HEK293 (cell line): Measurements from ENCODE around the gene COPG2.

Experiments used
- CTCF ChIP-seq: fragments of 450-650 bp; formaldehyde crosslinking; IDR thresholded peaks from 2 replicates; pipeline ENCODE4 v1.5.1; 2016; ENCODE audit warnings: missing biosample characterization, missing genetic modification characterization
- PRDM1 ChIP-seq: fragments of 450-650 bp; formaldehyde crosslinking; IDR thresholded peaks from 2 replicates; pipeline ENCODE4; 2016; ENCODE audit warnings: missing biosample characterization, missing genetic modification characterization
- REST ChIP-seq: fragments of 450-650 bp; formaldehyde crosslinking; IDR thresholded peaks from 2 replicates; pipeline ENCODE4 v1.5.1; 2016; ENCODE audit warnings: missing biosample characterization, missing genetic modification characterization
- YY1 ChIP-seq: fragments of 450-650 bp; formaldehyde crosslinking; IDR thresholded peaks from 2 replicates; pipeline ENCODE4 v1.5.1; 2018; ENCODE audit warnings: missing biosample characterization, missing genetic modification characterization
- ZBTB48 ChIP-seq: fragments of 450-650 bp; formaldehyde crosslinking; IDR thresholded peaks from 2 replicates; pipeline ENCODE4 v1.5.1; 2016; ENCODE audit warnings: missing biosample characterization, missing genetic modification characterization
- ZBTB8A ChIP-seq: fragments of 450-650 bp; formaldehyde crosslinking; IDR thresholded peaks from 2 replicates; pipeline ENCODE4 v1.5.1; 2016; ENCODE audit warnings: missing biosample characterization, missing genetic modification characterization
- ZFP37 ChIP-seq: fragments of 450-650 bp; formaldehyde crosslinking; IDR thresholded peaks from 2 replicates; pipeline ENCODE4 v1.5.1; 2016; ENCODE audit warnings: missing biosample characterization, missing genetic modification characterization
- ZFP41 ChIP-seq: fragments of 450-650 bp; formaldehyde crosslinking; IDR thresholded peaks from 2 replicates; pipeline ENCODE4 v1.5.1; 2016; ENCODE audit warnings: missing biosample characterization, missing genetic modification characterization, borderline replicate concordance
- ZNF138 ChIP-seq: fragments of 450-650 bp; formaldehyde crosslinking; IDR thresholded peaks from 2 replicates; pipeline ENCODE4 v1.5.1; 2016; ENCODE audit warnings: missing biosample characterization, missing genetic modification characterization, borderline replicate concordance
- ZNF274 ChIP-seq, 2 experiments: fragments of 200-500 bp in 1 of 2; fragments of 450-650 bp in 1 of 2; sonication (Bioruptor generic) in 1 of 2; formaldehyde crosslinking in 1 of 2; IDR thresholded peaks; 2 replicates each; pipeline versions ENCODE4 v1.5.1 to v1.6.1; 2014 to 2016; ENCODE audit warnings: borderline replicate concordance in 1 of 2, inconsistent platforms in 1 of 2, low read length in 1 of 2, missing biosample characterization in 1 of 2, missing genetic modification characterization in 1 of 2
- ZNF48 ChIP-seq: fragments of 450-650 bp; formaldehyde crosslinking; IDR thresholded peaks from 2 replicates; pipeline ENCODE4 v1.5.1; 2016; ENCODE audit warnings: missing biosample characterization, missing genetic modification characterization
- ZNF580 ChIP-seq: fragments of 450-650 bp; formaldehyde crosslinking; IDR thresholded peaks from 2 replicates; pipeline ENCODE4 v1.5.1; 2016; ENCODE audit warnings: missing biosample characterization, missing genetic modification characterization
- ZNF664 ChIP-seq: fragments of 450-650 bp; formaldehyde crosslinking; IDR thresholded peaks from 2 replicates; pipeline ENCODE4 v1.5.1; 2016; ENCODE audit warnings: missing biosample characterization, missing genetic modification characterization

- TF ChIP-seq PRDM1 (tag by site-specific recombination): no peak
- no peak for TF ChIP-seq CTCF (tag by site-specific recombination)
- TF ChIP-seq ZNF274 (IDR thresholded peaks at IDR 0.05; ENCODE audit: low read length): no peak
- no peak for TF ChIP-seq ZNF274 (tag by site-specific recombination; IDR thresholded peaks at IDR 0.05; ENCODE audit: borderline replicate concordance)
- no peak for TF ChIP-seq ZNF664 (tag by site-specific recombination)
- no peak for TF ChIP-seq ZNF138 (tag by site-specific recombination)
- TF ChIP-seq ZBTB8A: no peak
- TF ChIP-seq ZNF48 (tag by site-specific recombination): no peak
- no peak for TF ChIP-seq ZBTB48 (tag by site-specific recombination)
- TF ChIP-seq ZFP41 (tag by site-specific recombination): no peak
- TF ChIP-seq ZFP37 (tag by site-specific recombination): no peak
- TF ChIP-seq ZNF580: no peak
- TF ChIP-seq REST (tag by site-specific recombination): no peak
- no peak for TF ChIP-seq YY1 (tag by site-specific recombination)
Measured at GRCh38 chr7:130622866-130623265, 45.7 kb downstream of the COPG2 start.
